Measurements from ENCODE around the gene RASSF10.

DNA sequence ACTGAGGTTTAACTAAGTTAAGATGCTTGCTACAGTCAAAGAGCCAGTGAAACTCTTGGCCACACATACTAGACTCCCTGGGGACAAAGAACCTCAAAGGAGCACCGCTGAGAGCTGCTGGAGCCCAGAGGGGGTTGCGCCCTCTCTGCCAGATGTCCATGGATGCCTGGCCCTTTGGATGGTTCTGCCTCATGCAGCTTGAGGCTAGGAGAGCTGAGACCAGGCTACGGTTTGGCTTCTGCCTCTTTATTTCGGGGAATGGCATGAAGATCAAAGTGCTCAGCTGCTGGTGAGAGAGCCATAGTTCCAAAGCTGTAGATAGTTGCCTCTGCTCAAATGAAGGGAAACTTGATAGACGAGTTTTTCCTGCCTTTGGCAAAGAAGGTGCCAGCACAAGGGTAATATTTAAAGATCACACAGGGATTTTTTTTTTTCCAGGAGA lies 43.0 kb downstream of the RASSF10 start:
- TF ChIP-seq, protein P1, sequence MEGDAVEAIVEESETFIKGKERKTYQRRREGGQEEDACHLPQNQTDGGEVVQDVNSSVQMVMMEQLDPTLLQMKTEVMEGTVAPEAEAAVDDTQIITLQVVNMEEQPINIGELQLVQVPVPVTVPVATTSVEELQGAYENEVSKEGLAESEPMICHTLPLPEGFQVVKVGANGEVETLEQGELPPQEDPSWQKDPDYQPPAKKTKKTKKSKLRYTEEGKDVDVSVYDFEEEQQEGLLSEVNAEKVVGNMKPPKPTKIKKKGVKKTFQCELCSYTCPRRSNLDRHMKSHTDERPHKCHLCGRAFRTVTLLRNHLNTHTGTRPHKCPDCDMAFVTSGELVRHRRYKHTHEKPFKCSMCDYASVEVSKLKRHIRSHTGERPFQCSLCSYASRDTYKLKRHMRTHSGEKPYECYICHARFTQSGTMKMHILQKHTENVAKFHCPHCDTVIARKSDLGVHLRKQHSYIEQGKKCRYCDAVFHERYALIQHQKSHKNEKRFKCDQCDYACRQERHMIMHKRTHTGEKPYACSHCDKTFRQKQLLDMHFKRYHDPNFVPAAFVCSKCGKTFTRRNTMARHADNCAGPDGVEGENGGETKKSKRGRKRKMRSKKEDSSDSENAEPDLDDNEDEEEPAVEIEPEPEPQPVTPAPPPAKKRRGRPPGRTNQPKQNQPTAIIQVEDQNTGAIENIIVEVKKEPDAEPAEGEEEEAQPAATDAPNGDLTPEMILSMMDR (IDR thresholded peaks at IDR 0.05) = no peak
- TF ChIP-seq EZH2 (IDR thresholded peaks at IDR 0.05; ENCODE audit: borderline replicate concordance, insufficient read depth, low read depth, low read length, poor library complexity, severe bottlenecking) = no peak

All from B cell (primary cell).